Lower lobe of right lung (tissue), 2 donors: Measurements from ENCODE around the gene C12orf60. TPM values are rescaled to one million over a fixed set of nuclear protein-coding genes. Genes with fewer than 3 reads are reported as not detected.

ENCODE experiments used
- ATAC-seq, 2 donors: fragments of 200-7000 bp; cut with Tn5 transposase; one replicate each; pipeline ENCODE4 v1.9.1; 2020 to 2022; ENCODE audit warnings: mild to moderate bottlenecking in 2 of 2, moderate library complexity in 2 of 2
- DNase-seq: peaks from one replicate; pipeline ENCODE4 v3.0.0-alpha.2; 2020
- H3K27ac ChIP-seq: fragments of 200-600 bp; one replicate; pipeline ENCODE4 v1.8.0; 2022
- H3K27me3 ChIP-seq: fragments of 200-600 bp; one replicate; pipeline ENCODE4 v1.8.0; 2022; ENCODE audit warnings: low read depth
- H3K36me3 ChIP-seq: fragments of 200-600 bp; one replicate; pipeline ENCODE4 v1.8.0; 2022; ENCODE audit warnings: mild to moderate bottlenecking
- H3K4me1 ChIP-seq: fragments of 200-600 bp; one replicate; pipeline ENCODE4 v1.8.0; 2022
- H3K4me3 ChIP-seq: fragments of 200-600 bp; one replicate; pipeline ENCODE4 v1.8.0; 2022; ENCODE audit warnings: mild to moderate bottlenecking
- H3K9me3 ChIP-seq: fragments of 200-600 bp; one replicate; pipeline ENCODE4 v1.8.0; 2022
- CTCF ChIP-seq: fragments of 200-600 bp; IDR thresholded peaks from one replicate; pipeline ENCODE4 v1.8.0; 2022; ENCODE audit warnings: antibody characterized with exemption, mild to moderate bottlenecking
- intact Hi-C: fragments of 100-400 bp; cut with DNase I; formaldehyde crosslinking; loops from one replicate; pipeline ENCODE4 v1.11.0; 2022
- total RNA-seq: library from RNA; stranded (reverse); fragmentation: NEBNext Ultra II Directional; extraction: Animal tissue kit (Norgen Biotek cat#: 25700); gene quantifications from one replicate; pipeline ENCODE4 v1.2.1, GENCODE V29; 2021
- donor health status: DM: no; HTN: yes; CAD: no; lungs with severe emphysema.

Gene C12orf60
- total RNA-seq, 1 donor from 2014 or later = 0.77 TPM

- Histone ChIP-seq H3K27ac (peak overlapping the region; percentile 98), H3K4me1 (peaks cover 23% of the 10 kb centered on the region), H3K4me3 (peak overlapping the region; percentile 83), H3K36me3 (no peaks in the 10 kb centered on the region), H3K9me3 (no peaks in the 10 kb centered on the region), H3K27me3 (no peaks in the 10 kb centered on the region)
- intact Hi-C loops = no loop called here
- TF ChIP-seq CTCF = no peak
- DNase-seq (peak; percentile 92), ATAC-seq (peak; percentile 79 to 85)
Measured at GRCh38 chr12:14770496-14771461, 32.7 kb upstream of the C12orf60 start.

GRCh38 chr12:14771651-14772137 lies 31.8 kb upstream of the C12orf60 start:
- no peak for TF ChIP-seq CTCF
- Histone ChIP-seq H3K27ac (peak overlapping the region; percentile 98), H3K9me3 (no peaks in the 10 kb centered on the region), H3K27me3 (no peaks in the 10 kb centered on the region), H3K4me3 (peak overlapping the region; percentile 83), H3K36me3 (no peaks in the 10 kb centered on the region), H3K4me1 (peaks cover 32% of the 10 kb centered on the region)
- intact Hi-C loops = no loop called here
- DNase-seq (no peak), ATAC-seq (no peak)

- no peak for TF ChIP-seq CTCF
- Histone ChIP-seq H3K9me3 (no peaks in the 10 kb centered on the region), H3K36me3 (no peaks in the 10 kb centered on the region), H3K4me1 (peaks cover 32% of the 10 kb centered on the region), H3K27ac (no peak overlapping the region), H3K4me3 (no peak overlapping the region), H3K27me3 (no peaks in the 10 kb centered on the region)
- ATAC-seq = no peak
- DNase-seq = no peak
- intact Hi-C loops = no loop called here
Measured at GRCh38 chr12:14772946-14773345, 30.5 kb upstream of the C12orf60 start.

- ATAC-seq = peak in 1 of 2 donors; percentile 0
- Histone ChIP-seq H3K27ac (peak overlapping the region; percentile 97), H3K36me3 (no peaks in the 10 kb centered on the region), H3K4me3 (peak overlapping the region; percentile 75), H3K4me1 (peaks cover 26% of the 10 kb centered on the region), H3K27me3 (no peaks in the 10 kb centered on the region), H3K9me3 (no peaks in the 10 kb centered on the region)
- intact Hi-C loops = no loop called here
- DNase-seq = peak; percentile 53
- TF ChIP-seq CTCF = no peak
Measured at GRCh38 chr12:14773685-14774073, 29.8 kb upstream of the C12orf60 start.

- peak; percentile 96 for DNase-seq
- Histone ChIP-seq H3K36me3 (no peaks in the 10 kb centered on the region), H3K4me1 (peaks cover 23% of the 10 kb centered on the region), H3K27me3 (no peaks in the 10 kb centered on the region), H3K9me3 (no peaks in the 10 kb centered on the region), H3K27ac (peak overlapping the region; percentile 97), H3K4me3 (peak overlapping the region; percentile 75)
- TF ChIP-seq CTCF = no peak
- intact Hi-C loops = no loop called here
- ATAC-seq = peak; percentile 86 to 90
Measured at GRCh38 chr12:14774074-14774905, 29.2 kb upstream of the C12orf60 start.
